Measurements from ENCODE around the gene MCIDAS. TPM values are rescaled to one million over a fixed set of nuclear protein-coding genes. Genes with fewer than 3 reads are reported as not detected.

The MCIDAS gene
- total RNA-seq, 6 donors from 2014 or later = 0.22 to 2.2 (median 0.45) TPM; not detected in 2

- WGBS, 2 donors = 47 to 50% methylated on average over 4 of the region's 4 CpGs
- DNase-seq = no peak
Observed at GRCh38 chr5:55187370-55187769, 39.7 kb downstream of the MCIDAS start.

GRCh38 chr5:55180016-55180415 lies 47.1 kb downstream of the MCIDAS start:
- 50 to 60% methylated on average over 1 of the region's 1 CpG for WGBS, 2 donors
- Histone ChIP-seq H3K36me3 (no peaks in the 10 kb centered on the region), H3K9me3 (no peaks in the 10 kb centered on the region), H3K4me3 (no peak overlapping the region), H3K27me3 (peaks cover 0 to 22% (median 12%) of the 10 kb centered on the region in 4 donors), H3K27ac (no peak overlapping the region), H3K4me1 (peaks cover 12 to 17% (median 13%) of the 10 kb centered on the region in 4 donors)
- ATAC-seq (ENCODE audit: low FRiP score in 2 of 2) = no peak
- TF ChIP-seq EP300 (IDR thresholded peaks at IDR 0.05) (no peak), POLR2A (IDR thresholded peaks at IDR 0.05) (no peak), CTCF (IDR thresholded peaks at IDR 0.05) (no peak), POLR2AphosphoS5 (IDR thresholded peaks at IDR 0.05) (no peak)
- no peak for DNase-seq

More at GRCh38 chr5:55187370-55187769, 39.7 kb downstream of the MCIDAS start:
- Histone ChIP-seq H3K4me3 (no peak overlapping the region), H3K27me3 (peaks cover 0 to 4% (median 2%) of the 10 kb centered on the region in 4 donors), H3K4me1 (no peaks in the 10 kb centered on the region), H3K27ac (no peak overlapping the region), H3K36me3 (no peaks in the 10 kb centered on the region), H3K9me3 (no peaks in the 10 kb centered on the region)
- TF ChIP-seq POLR2A (IDR thresholded peaks at IDR 0.05) (no peak), CTCF (IDR thresholded peaks at IDR 0.05) (peak in 2 of 6 experiments; percentile 12 to 27)
- ATAC-seq (ENCODE audit: low FRiP score in 2 of 2) = no peak

GRCh38 chr5:55177078-55177477 lies 50.0 kb downstream of the MCIDAS start:
- Histone ChIP-seq H3K27ac (no peak overlapping the region), H3K36me3 (no peaks in the 10 kb centered on the region), H3K9me3 (no peaks in the 10 kb centered on the region), H3K4me3 (no peak overlapping the region), H3K4me1 (peaks cover 27 to 36% (median 29%) of the 10 kb centered on the region in 4 donors), H3K27me3 (peaks cover 0 to 37% (median 19%) of the 10 kb centered on the region in 4 donors)
- 3 to 12% methylated on average over 2 of the region's 2 CpGs for WGBS, 2 donors
- DNase-seq = no peak
- no peak for ATAC-seq (ENCODE audit: low FRiP score in 2 of 2)
- no peak for TF ChIP-seq POLR2AphosphoS5 (IDR thresholded peaks at IDR 0.05)
- no peak for TF ChIP-seq EP300 (IDR thresholded peaks at IDR 0.05)

GRCh38 chr5:55176176-55176818 lies 50.8 kb downstream of the MCIDAS start:
- H3K4me3 ChIP-seq = peak overlapping the region in 3 of 4 donors; percentile 6 to 34 (median 26)
- DNase-seq = peak in 1 of 2 donors; percentile 89
- no peaks in the 10 kb centered on the region for H3K36me3 ChIP-seq
- peaks cover 0 to 37% (median 19%) of the 10 kb centered on the region in 4 donors for H3K27me3 ChIP-seq
- ATAC-seq (ENCODE audit: low FRiP score in 2 of 2) = peak in 1 of 2 donors; percentile 33
- TF ChIP-seq CTCF (IDR thresholded peaks at IDR 0.05) (peak in 5 of 6 experiments; percentile 18 to 51 (median 30)), POLR2AphosphoS5 (IDR thresholded peaks at IDR 0.05) (no peak)
- no peak overlapping the region for H3K27ac ChIP-seq
- peaks cover 27 to 36% (median 30%) of the 10 kb centered on the region in 4 donors for H3K4me1 ChIP-seq
- WGBS, 2 donors = 3 to 8% methylated on average over 26 to 40 of the region's 44 CpGs
- H3K9me3 ChIP-seq = no peaks in the 10 kb centered on the region

GRCh38 chr5:55175781-55176175 lies 51.3 kb downstream of the MCIDAS start:
- WGBS, 2 donors = 13 to 16% methylated on average over 7 of the region's 7 CpGs
- peak overlapping the region in 1 of 4 donors; percentile 34 for H3K4me3 ChIP-seq
- no peak for DNase-seq
- no peak for ATAC-seq (ENCODE audit: low FRiP score in 2 of 2)
- no peaks in the 10 kb centered on the region for H3K36me3 ChIP-seq
- H3K4me1 ChIP-seq = peaks cover 27 to 36% (median 30%) of the 10 kb centered on the region in 4 donors
- H3K27me3 ChIP-seq = peaks cover 0 to 37% (median 19%) of the 10 kb centered on the region in 4 donors
- no peaks in the 10 kb centered on the region for H3K9me3 ChIP-seq
- TF ChIP-seq POLR2AphosphoS5 (IDR thresholded peaks at IDR 0.05) = no peak
- TF ChIP-seq POLR2A (IDR thresholded peaks at IDR 0.05) = no peak
- no peak for TF ChIP-seq EP300 (IDR thresholded peaks at IDR 0.05)
- no peak for TF ChIP-seq CTCF (IDR thresholded peaks at IDR 0.05)
- no peak overlapping the region for H3K27ac ChIP-seq

All from upper lobe of left lung (tissue), 6 donors.